Measurements from ENCODE around the gene CFAP53. TPM values are rescaled to one million over a fixed set of nuclear protein-coding genes. Genes with fewer than 3 reads are reported as not detected.
A peak's percentile ranks its signal among the peaks of the same experiment; 100 is the strongest.

The CFAP53 gene
- total RNA-seq, 1 experiment from 2014 or later, result not detected

DNA sequence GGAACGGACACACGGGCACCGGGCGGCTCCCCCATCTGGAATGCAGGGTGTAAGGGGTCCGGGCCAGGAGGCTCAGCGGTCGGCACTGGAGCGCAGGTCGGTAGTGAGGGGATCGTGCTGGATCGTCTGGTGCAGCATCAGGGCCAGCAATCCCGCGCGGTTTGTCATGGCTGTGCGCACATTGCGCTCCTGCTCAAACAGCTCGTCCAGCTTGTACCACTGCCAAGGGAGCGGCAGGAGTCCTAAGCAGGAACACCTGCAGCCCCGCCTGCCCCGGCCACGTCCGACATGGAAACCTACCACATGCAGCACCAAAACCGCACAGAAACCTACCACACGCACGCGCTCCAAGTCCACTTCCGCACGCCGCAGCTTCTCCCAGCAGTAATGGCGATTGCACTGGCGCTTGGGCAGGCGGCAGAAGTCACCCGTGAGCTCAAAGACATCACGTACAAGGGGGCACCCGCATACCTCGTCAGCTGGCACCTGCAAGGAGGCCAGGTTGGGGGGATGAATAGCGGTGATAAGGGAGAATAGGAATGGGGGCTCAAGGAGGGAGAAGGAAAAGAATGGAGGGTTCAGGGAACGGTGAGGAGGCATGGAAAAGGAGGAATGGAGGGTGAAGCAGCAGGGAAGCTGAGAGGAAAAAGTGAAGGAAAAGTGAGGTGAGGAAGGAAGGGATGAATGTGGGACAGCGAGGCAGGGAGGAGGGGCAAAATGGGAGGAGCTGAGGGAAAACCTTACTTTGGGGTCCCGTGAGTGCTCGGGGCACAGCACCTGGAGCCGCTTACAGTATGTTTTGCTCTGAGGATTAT is 16.4 kb upstream of the CFAP53 start:
- Histone ChIP-seq H3K27ac (no peak overlapping the region), H3K27me3 (no peaks in the 10 kb centered on the region), H3K36me3 (peaks cover 28% of the 10 kb centered on the region), H3K4me3 (no peak overlapping the region), H3K9me3 (replicated peaks) (no peaks in the 10 kb centered on the region), H3K4me1 (peaks cover 4% of the 10 kb centered on the region; the same call in 1 of the 2 replicates)
- DNase-seq, result no peak

DNA sequence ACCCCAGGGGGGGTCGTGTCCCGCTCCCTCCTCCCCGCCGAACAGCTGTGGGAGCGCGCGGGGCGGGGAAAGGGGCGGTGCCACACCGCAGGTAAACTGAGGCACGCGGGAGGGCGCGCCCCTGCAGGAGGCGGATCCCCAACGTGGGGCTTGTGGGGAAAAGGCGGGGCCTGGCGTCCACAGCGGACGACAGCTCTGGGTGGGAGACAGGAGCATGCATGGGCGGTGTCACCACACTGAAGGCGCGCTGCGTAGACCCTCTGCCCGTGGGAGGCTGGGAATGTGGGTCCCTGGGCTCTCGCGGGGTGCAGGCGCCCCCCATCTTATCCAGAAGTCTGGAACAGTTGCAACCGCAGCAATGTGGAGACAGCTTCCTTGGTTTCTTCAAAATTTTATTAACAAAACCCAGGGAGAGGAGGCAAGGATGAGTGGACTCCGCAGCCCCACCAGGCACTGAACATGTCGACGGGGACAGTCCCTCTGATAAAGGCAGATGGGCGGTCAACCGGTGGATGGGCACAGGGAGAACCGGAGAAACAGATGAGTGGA is 15.8 kb upstream of the CFAP53 start:
- Histone ChIP-seq H3K36me3 (peaks cover 28% of the 10 kb centered on the region), H3K4me3 (peak overlapping the region; percentile 80)
- DNase-seq, result no peak

DNA sequence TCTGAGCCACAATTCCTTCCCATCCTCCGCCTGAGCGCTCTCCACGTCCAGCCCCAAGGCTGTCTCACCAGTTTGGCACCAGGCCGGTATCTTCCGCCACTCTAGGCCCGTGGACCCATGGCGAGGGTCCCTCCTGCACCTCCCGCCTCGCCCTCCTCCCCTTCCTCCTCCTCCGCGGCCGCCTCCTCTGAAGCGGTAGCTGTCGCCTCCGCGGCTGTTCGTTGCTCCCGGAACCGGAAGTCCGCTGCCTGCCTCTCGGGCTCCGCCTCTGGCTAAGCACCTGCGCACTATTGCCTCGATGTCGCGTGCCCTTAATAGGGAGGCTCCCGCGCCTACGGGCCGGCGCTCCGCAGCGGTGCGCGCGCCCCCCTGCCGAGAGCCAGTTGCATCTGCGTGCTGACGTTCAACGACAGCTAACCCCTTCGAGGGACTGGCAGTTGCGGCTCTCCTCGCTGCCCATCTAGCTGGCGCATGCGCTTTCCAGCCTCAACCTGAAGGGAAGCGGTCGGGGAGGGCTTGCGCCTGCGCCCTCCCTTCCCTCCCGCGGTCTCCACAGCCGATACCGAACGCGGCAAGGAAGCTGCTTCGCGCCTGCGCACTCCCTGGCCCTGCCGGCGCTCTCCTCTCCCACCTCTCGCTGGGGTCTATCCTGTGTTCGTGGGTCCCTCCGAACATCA is 15.1 kb upstream of the CFAP53 start, which contains the start of gene MBD1:
TSS of gene MBD1 (minus strand) at position 229 of the 677 bp plus-strand sequence. CDS start 1,531 bp downstream, outside the sequence.
- peaks cover 34% of the 10 kb centered on the region for H3K36me3 ChIP-seq
- no peaks in the 10 kb centered on the region for H3K27me3 ChIP-seq
- peak; percentile 94 to 96 for DNase-seq
- peaks cover 4% of the 10 kb centered on the region; the same call in 1 of the 2 replicates for H3K4me1 ChIP-seq
- H3K9me3 ChIP-seq (replicated peaks), result no peaks in the 10 kb centered on the region
- H3K27ac ChIP-seq, result peak within 1 kb of the TSS; percentile 36
- peak within 1 kb of the TSS; percentile 80 for H3K4me3 ChIP-seq

More for the DNA sequence above, 15.8 kb upstream of the CFAP53 start:
- peaks cover 4% of the 10 kb centered on the region; the same call in 1 of the 2 replicates for H3K4me1 ChIP-seq
- H3K27ac ChIP-seq, result no peak overlapping the region
- no peaks in the 10 kb centered on the region for H3K9me3 ChIP-seq (replicated peaks)
- no peaks in the 10 kb centered on the region for H3K27me3 ChIP-seq

DNA sequence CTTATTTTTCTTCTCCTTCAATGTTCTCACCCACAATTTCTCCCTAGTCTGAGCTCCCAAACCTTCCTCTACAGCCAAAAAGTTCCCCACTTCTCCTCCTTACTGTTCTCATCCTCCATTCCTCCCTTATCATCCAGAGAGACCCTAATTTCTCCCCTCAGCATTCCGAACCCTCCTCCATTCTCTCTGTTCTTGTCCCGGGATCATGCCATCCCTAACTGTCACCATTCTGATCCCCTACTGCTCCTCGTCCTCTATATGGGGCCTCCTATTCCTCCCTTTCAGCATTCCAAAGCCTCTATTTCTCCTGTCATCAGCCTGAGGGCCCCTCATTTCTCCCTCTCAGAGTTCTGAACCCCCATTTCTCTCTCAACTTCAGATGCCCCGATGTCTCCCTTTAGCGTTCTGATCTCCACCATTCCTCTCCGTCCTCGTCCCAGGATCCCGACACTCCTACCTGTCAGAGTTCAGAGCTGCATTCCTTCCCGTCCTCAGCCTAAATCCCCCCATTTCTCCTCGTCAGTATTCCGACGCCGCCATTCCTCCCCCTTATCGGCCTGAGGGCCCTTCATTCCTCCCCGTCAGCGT is 14.5 kb upstream of the CFAP53 start:
- no peak for DNase-seq
- H3K4me3 ChIP-seq, result peak overlapping the region; percentile 80
- peak overlapping the region; percentile 36 for H3K27ac ChIP-seq
- no peaks in the 10 kb centered on the region for H3K27me3 ChIP-seq
- H3K4me1 ChIP-seq, result peaks cover 4% of the 10 kb centered on the region; the same call in 1 of the 2 replicates
- H3K9me3 ChIP-seq (replicated peaks), result no peaks in the 10 kb centered on the region
- H3K36me3 ChIP-seq, result peaks cover 38% of the 10 kb centered on the region

DNA sequence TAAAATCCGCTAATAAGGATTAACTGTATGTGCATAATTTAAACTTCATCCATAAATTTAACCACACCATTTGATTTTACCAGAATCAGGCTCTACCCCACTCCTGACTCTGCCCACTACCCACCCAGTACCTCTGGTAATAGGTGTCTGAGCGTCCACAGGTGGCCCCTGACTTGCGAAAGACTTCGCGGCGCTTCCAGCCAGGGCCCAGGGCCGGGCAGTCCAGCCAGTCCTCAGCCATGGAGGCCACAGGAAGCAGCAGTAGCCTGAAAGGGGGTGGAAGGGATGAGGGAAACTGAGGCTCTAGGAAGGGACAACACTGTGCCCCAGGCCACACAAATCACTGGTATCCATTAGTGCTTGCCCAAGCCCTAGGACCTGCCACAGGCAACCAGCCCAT is 13.5 kb upstream of the CFAP53 start:
- no peak overlapping the region for H3K4me3 ChIP-seq
- no peak for DNase-seq

DNA sequence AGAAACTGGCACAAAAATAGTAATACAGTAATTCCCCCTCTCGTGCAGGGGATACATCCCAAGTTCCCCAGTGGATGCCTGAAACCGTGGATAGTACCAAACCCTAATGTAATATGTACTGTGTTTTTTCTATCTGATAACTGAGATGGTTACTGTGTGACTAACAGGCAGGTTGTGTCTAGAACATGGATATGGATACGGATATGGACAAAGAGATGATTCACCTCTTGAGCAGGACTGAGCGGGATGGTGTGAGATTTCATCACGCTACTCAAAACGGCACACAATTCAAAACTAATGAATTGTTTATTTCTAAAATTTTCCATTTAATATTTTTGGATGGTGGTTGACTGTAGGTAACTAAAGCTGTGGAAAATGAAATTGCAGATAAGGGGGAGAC is 11.6 kb upstream of the CFAP53 start:
- no peak for DNase-seq
- H3K4me1 ChIP-seq, result peaks cover 4% of the 10 kb centered on the region; the same call in 1 of the 2 replicates
- no peak overlapping the region for H3K4me3 ChIP-seq
- H3K36me3 ChIP-seq, result peaks cover 46% of the 10 kb centered on the region
- no peak overlapping the region for H3K27ac ChIP-seq
- H3K9me3 ChIP-seq (replicated peaks), result no peaks in the 10 kb centered on the region
- no peaks in the 10 kb centered on the region for H3K27me3 ChIP-seq

More for the DNA sequence above, 13.5 kb upstream of the CFAP53 start:
- no peaks in the 10 kb centered on the region for H3K27me3 ChIP-seq
- H3K27ac ChIP-seq, result no peak overlapping the region
- peaks cover 4% of the 10 kb centered on the region; the same call in 1 of the 2 replicates for H3K4me1 ChIP-seq
- H3K9me3 ChIP-seq (replicated peaks), result no peaks in the 10 kb centered on the region
- peaks cover 36% of the 10 kb centered on the region for H3K36me3 ChIP-seq

DNA sequence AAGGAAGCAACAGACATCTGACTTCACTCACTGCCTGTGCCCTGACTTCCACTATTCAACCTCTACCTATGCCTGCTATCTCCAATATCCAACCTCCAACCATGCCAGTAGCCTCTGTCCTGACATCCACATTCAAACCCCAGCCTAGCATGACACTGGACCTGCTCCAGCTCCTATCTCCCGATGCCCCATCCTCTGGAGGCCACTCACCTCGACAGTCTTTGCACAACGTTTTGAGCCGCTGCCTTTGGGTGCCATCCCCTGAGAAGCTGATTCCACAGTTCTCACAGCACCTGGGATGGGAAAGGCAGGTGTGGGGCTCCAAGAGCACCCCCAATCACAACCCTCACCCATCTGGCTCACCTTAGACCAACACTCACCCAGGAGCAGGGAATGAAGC is 10.2 kb upstream of the CFAP53 start:
- H3K27me3 ChIP-seq, result no peaks in the 10 kb centered on the region
- no peaks in the 10 kb centered on the region for H3K9me3 ChIP-seq (replicated peaks)
- H3K4me1 ChIP-seq, result peaks cover 4% of the 10 kb centered on the region; the same call in 1 of the 2 replicates
- no peak overlapping the region for H3K27ac ChIP-seq
- no peak overlapping the region for H3K4me3 ChIP-seq
- H3K36me3 ChIP-seq, result peaks cover 47% of the 10 kb centered on the region
- DNase-seq, result no peak

DNA sequence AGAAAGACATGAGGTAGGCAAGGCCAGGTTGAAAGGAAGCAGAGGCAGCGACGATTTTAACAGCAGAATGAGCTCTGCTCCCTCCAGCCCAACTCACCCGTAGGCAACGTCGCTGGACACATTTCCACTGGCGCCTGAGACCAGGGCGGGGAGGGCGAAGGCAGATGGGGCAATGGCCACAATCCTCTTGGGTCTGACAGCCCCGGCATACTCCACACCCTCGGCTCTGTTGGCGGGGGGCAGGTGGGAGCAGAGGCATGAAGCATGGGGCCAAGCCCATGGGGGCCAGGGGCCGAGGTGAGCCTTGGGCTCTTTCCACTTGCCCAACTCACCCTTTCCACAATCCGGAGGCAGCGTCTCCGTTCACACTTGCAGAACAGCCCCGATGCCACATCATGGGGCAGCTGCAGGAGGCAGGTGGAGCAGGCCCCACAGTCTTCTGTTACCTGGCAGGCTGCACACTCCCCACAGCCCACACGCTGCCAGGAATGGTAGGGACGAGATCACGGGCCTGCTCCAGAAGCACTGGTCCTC is 9.3 kb upstream of the CFAP53 start:
- Histone ChIP-seq H3K27ac (no peak overlapping the region), H3K4me1 (peaks cover 4% of the 10 kb centered on the region; the same call in 1 of the 2 replicates), H3K27me3 (no peaks in the 10 kb centered on the region), H3K36me3 (peaks cover 55% of the 10 kb centered on the region), H3K4me3 (no peak overlapping the region), H3K9me3 (replicated peaks) (no peaks in the 10 kb centered on the region)
- DNase-seq, result no peak

DNA sequence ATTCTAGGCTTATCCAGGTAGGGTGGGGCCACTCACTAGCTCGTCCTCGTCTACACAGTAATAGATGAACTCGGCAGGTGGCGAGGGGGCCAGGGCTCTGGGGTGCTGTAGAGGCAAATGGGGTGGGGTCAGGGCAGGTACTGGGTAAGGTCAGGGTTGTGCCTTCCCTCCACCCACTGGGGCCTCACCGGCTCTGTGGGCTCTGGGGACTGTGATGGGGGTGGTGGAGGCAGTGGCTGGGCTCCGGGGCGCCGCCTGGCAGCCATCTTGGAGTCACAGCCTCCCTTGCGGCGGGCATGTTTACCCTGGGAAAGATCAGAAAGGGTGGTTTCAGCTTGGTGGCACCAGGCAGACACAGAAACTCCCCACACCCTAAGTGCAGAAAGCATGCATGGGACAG is 8.6 kb upstream of the CFAP53 start:
- no peak for DNase-seq
- no peaks in the 10 kb centered on the region for H3K27me3 ChIP-seq
- peaks cover 57% of the 10 kb centered on the region for H3K36me3 ChIP-seq
- H3K4me3 ChIP-seq, result no peak overlapping the region
- no peak overlapping the region for H3K27ac ChIP-seq
- H3K4me1 ChIP-seq, result no peaks in the 10 kb centered on the region; the same call in 1 of the 2 replicates
- H3K9me3 ChIP-seq (replicated peaks), result no peaks in the 10 kb centered on the region

DNA sequence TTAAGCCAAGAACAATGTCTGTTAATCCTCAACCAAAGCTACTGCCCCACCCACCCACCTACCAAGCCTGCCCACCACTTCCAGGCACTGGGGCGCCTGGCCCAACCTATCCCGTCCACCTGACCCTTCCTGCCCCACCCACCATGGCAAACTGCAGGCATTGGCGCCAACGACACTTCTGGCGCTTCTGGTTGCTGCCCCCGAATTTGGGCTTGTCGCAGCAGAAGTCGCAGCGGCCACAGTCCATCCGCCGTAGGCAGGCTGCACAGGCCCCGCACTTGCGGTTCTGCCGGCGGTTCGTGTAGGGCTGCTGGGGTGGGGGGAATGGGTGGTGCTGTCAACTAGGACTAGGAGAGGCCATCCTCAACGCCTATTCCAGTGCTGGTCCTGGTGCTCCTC is 7.7 kb upstream of the CFAP53 start:
- peaks cover 56% of the 10 kb centered on the region for H3K36me3 ChIP-seq
- H3K9me3 ChIP-seq (replicated peaks), result no peaks in the 10 kb centered on the region
- H3K27me3 ChIP-seq, result no peaks in the 10 kb centered on the region
- no peak overlapping the region for H3K4me3 ChIP-seq
- DNase-seq, result no peak
- H3K4me1 ChIP-seq, result no peaks in the 10 kb centered on the region
- H3K27ac ChIP-seq, result no peak overlapping the region

DNA sequence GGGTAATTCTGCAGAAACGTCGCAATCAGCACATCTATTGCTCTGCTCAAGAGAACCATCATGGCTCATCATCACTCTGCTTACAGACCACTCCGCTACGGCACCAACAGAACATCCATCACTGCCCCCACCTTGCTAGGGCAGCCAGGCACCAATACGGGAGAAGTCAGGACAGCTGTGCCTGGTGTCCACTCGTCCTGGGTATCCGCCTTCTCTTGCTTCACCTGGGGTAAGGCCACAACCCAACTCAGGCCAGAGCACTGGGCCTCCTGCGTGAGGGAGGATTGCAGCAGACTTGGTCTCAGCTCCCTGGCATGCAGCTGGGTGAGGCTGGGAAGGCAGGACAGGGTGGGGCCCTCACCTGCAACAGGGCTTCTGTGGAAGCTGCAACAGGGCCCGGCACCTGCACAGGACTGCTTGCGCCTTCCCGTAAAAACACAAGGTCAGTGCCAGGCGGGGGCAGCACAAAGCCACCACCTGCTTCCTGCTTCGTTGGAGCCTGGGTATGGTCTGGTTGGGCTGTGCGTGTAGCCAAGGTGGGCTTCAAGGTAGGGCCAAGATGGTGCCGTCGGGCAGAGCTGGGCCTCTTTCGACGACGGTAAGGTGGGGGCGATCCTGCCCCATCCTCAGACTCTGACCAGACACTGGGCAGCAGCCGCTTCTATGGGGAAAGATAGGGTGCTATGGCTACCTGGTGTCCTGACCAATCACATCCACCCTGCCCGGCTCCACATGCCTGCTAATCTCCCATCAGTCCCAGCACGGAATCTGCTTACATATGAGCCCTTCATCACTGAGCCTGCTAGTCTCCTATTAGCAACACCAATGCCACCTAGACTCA is 7.1 kb upstream of the CFAP53 start:
- DNase-seq, result no peak

DNA sequence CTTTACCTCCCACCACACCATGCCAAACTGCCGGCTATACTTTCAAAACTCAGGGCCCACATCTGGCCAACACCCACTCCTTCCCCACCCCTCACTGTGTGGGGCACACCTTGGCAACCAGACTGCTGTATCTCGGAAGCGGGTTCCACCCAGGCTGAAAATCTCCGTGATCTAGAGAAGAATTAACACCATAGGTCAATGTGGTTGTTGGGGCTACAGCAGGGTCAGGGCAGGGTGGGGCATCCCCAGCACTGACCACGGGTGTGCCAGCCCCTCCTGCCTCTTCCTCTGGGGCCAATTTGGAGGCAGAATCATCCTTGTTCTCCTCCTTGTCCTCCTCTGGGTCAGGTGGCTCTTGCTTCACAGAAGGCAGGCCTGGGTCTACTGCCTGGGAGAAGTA is 6.3 kb upstream of the CFAP53 start:
- DNase-seq, result no peak
- Histone ChIP-seq H3K27ac (no peak overlapping the region), H3K4me1 (no peaks in the 10 kb centered on the region), H3K9me3 (replicated peaks) (no peaks in the 10 kb centered on the region), H3K36me3 (peaks cover 52% of the 10 kb centered on the region), H3K27me3 (no peaks in the 10 kb centered on the region), H3K4me3 (no peak overlapping the region)

More for the DNA sequence above, 7.1 kb upstream of the CFAP53 start:
- H3K27me3 ChIP-seq, result no peaks in the 10 kb centered on the region
- no peak overlapping the region for H3K27ac ChIP-seq
- no peak overlapping the region for H3K4me3 ChIP-seq
- H3K9me3 ChIP-seq (replicated peaks), result no peaks in the 10 kb centered on the region
- H3K36me3 ChIP-seq, result peaks cover 56% of the 10 kb centered on the region
- no peaks in the 10 kb centered on the region for H3K4me1 ChIP-seq

DNA sequence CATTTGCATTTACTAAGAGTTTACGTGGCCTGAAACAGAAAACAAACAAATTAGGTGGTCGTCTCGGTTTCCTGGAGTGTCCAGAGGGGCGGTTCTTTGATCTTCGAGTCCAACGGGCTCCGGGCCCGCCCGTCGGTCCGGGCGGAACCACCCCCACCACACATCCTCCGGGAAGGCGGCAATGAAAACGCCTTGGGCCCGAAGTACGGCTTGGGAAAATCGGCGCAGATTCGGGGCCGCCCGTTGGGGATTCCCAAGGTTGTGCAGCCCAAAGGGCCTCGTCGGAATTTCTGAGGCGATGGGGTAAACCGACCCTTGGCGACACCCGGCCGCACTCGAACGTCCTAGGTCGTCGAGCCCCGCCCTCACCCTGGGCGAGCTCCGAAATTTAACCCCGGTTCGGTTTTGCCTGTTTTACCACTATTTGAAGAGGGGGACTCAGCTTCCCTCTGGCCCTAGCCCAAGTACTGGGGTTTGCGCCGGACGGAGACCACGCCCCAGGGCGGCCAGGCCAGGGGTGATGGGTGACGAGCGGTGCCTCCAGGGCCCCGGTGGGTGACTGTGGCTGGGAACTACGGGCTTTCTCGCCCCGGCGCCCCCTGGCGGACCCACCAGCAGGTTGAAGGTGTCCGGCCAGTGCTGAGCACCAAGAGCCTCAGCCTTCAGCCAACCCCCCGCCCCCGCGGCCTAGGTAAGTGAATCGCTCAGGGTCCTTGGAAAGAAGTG is 1.9 kb upstream of the CFAP53 start:
- H3K4me1 ChIP-seq, result no peaks in the 10 kb centered on the region
- peaks cover 31% of the 10 kb centered on the region for H3K36me3 ChIP-seq
- H3K27me3 ChIP-seq, result no peaks in the 10 kb centered on the region
- H3K9me3 ChIP-seq (replicated peaks), result no peaks in the 10 kb centered on the region
- no peak for DNase-seq
- H3K27ac ChIP-seq, result no peak overlapping the region
- no peak overlapping the region for H3K4me3 ChIP-seq
